ENCODE results near the gene HSP90B1. TPM values are rescaled to one million over a fixed set of nuclear protein-coding genes. Genes with fewer than 3 reads are reported as not detected.
A peak's percentile ranks its signal among the peaks of the same experiment; 100 is the strongest.

HSP90B1 gene
- total and polyA plus RNA-seq, 9 of the 15 experiments (the other 6 are each of a cell fraction or from before 2014, with no cell fraction given) = 196 to 719 (median 557) TPM

DNA sequence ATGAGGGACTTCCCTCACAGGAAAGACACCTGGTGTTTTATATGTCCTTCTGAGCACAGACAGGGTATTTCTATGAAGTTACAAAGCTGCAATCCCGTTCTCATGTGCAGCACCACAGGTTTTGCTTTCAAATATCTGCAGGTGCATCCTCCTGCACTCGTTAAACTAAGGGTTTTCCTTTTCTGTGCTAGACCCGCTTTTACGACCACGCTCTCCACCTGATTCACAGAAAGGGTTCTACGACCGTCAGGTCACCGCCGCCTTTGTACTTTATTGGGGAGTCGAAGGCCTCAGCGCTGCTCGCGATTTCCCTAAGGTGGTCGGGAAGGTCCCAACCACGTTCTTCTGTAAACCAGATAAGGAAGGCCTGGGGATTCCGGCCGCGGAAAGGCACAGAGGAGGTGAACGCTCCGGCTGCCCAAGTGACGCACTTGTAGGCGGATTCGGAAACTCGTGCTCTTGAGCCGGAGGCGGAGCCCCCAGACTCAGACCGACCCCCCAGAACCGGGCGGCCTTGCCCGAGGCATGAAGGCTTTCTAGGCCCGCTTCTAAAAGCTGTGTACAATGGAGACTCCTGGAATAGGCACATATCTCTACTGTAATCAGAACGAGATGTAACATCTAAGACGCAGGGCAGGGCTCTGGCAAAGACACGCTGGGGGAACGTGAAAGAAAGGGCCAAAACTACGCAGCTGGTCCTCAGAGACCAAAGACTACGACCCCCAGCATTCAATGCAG, 995 bp upstream of the HSP90B1 start (continued):
- TF ChIP-seq, protein P1, sequence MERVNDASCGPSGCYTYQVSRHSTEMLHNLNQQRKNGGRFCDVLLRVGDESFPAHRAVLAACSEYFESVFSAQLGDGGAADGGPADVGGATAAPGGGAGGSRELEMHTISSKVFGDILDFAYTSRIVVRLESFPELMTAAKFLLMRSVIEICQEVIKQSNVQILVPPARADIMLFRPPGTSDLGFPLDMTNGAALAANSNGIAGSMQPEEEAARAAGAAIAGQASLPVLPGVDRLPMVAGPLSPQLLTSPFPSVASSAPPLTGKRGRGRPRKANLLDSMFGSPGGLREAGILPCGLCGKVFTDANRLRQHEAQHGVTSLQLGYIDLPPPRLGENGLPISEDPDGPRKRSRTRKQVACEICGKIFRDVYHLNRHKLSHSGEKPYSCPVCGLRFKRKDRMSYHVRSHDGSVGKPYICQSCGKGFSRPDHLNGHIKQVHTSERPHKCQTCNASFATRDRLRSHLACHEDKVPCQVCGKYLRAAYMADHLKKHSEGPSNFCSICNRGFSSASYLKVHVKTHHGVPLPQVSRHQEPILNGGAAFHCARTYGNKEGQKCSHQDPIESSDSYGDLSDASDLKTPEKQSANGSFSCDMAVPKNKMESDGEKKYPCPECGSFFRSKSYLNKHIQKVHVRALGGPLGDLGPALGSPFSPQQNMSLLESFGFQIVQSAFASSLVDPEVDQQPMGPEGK (CRISPR knock-in tag; IDR thresholded peaks at IDR 0.05; ENCODE audit: borderline replicate concordance) = no peak
- TF ChIP-seq CBX5 (IDR thresholded peaks at IDR 0.05; ENCODE audit: borderline replicate concordance, low read depth) (no peak), ZNF507 (tag; conservative IDR thresholded peaks at IDR 0.05) (no peak), TAF9B (IDR thresholded peaks at IDR 0.05; ENCODE audit: partially characterized antibody) (peak; percentile 19)

DNA sequence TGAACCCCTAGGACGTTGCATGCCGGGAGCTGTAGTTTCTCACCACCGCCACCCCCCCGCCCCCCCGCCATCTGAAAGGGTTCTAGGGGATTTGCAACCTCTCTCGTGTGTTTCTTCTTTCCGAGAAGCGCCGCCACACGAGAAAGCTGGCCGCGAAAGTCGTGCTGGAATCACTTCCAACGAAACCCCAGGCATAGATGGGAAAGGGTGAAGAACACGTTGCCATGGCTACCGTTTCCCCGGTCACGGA, 501 bp upstream of the HSP90B1 start:
- Histone ChIP-seq H3K27me3 (ENCODE audit: control insufficient read depth in 2 of 2, insufficient read depth in 2 of 2, low read length in 2 of 2) (no peaks in the 10 kb centered on the region), H3K9me1 (ENCODE audit: control insufficient read depth, insufficient read depth, low read length) (no peaks in the 10 kb centered on the region), H2AFZ (ENCODE audit: low read depth, low read length) (peak overlapping the region; percentile 96), H3K4me2 (ENCODE audit: insufficient read depth, low read length) (peak overlapping the region; percentile 95), H3K9me3 (replicated peaks; ENCODE audit: control insufficient read depth, insufficient read depth, low read depth, low read length) (no peaks in the 10 kb centered on the region), H3K4me3 (peak overlapping the region; percentile 54), H3K79me2 (ENCODE audit: control insufficient read depth, insufficient read depth, low read length) (peaks cover 44% of the 10 kb centered on the region), H3K4me1 (replicated peaks in 1 of 2; ENCODE audit: control insufficient read depth in 2 of 2, insufficient read depth in 2 of 2, low read length in 2 of 2) (peaks cover 7 to 18% of the 10 kb centered on the region in 2 experiments), H3K9ac (ENCODE audit: insufficient read depth in 1 of 2, low read depth in 2 of 2, low read length in 2 of 2) (peak overlapping the region; percentile 81 to 91; a peak in 3 of 4 replicates), H3K27ac (ENCODE audit: extremely low read depth, low read depth, low read length) (peak overlapping the region; percentile 81), H4K20me1 (replicated peaks; ENCODE audit: control insufficient read depth, insufficient read depth, low read length) (peaks cover 19% of the 10 kb centered on the region), H3K36me3 (ENCODE audit: control insufficient read depth, insufficient read depth, low read length) (peaks cover 37% of the 10 kb centered on the region)
- in situ Hi-C loops (cut with MboI) = loop anchor here (5.0 kb wide), 1 partner anchor 102 kb away; no protein-coding TSS in a partner anchor
- ATAC-seq (no peak), FAIRE-seq (no peak), DNase-seq (ENCODE audit: extremely low read depth in 1 of 4, low spot score in 3 of 4) (no peak)
- CTCF ChIA-PET (ENCODE audit: low intra/inter-chr PET ratio) = no interaction called here
- no TSS peak for BruUV-seq (replicated peaks)
- POLR2A ChIA-PET = interaction anchor here (0.6 to 1.9 kb wide), 23 partner anchors 10 to 441 kb away, joined by 3 to 18 read pairs (median 5); partner anchors contain the start of gene TDG
- WGBS (ENCODE audit: insufficient coverage, low coverage, missing lambda C conversion rate) = 2% methylated on average over 12 of the region's 18 CpGs
- intact Hi-C loops (cut with micrococcal nuclease) = loop anchor here (1.0 kb wide), 1 partner anchor 28 kb away; a partner anchor contains a TSS
- TF ChIP-seq, protein P2, sequence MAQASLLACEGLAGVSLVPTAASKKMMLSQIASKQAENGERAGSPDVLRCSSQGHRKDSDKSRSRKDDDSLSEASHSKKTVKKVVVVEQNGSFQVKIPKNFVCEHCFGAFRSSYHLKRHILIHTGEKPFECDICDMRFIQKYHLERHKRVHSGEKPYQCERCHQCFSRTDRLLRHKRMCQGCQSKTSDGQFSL (CRISPR knock-in tag; IDR thresholded peaks at IDR 0.05) = no peak
- TF ChIP-seq, protein P2 (tag; IDR thresholded peaks at IDR 0.05) = peak in 1 of 2 experiments; percentile 16; a peak in 1 of 4 replicates
- TF ChIP-seq, protein P3, sequence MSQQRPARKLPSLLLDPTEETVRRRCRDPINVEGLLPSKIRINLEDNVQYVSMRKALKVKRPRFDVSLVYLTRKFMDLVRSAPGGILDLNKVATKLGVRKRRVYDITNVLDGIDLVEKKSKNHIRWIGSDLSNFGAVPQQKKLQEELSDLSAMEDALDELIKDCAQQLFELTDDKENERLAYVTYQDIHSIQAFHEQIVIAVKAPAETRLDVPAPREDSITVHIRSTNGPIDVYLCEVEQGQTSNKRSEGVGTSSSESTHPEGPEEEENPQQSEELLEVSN (IDR thresholded peaks at IDR 0.05; ENCODE audit: borderline replicate concordance in 1 of 2, extremely low read depth in 1 of 2, insufficient read depth in 1 of 2, insufficient read length in 1 of 2, low read depth in 1 of 2, low read length in 1 of 2, poor library complexity in 1 of 2, severe bottlenecking in 1 of 2) = no peak
- TF ChIP-seq BHLHE40 (IDR thresholded peaks at IDR 0.05; ENCODE audit: low read length) = no peak
- TF ChIP-seq, protein P4, sequence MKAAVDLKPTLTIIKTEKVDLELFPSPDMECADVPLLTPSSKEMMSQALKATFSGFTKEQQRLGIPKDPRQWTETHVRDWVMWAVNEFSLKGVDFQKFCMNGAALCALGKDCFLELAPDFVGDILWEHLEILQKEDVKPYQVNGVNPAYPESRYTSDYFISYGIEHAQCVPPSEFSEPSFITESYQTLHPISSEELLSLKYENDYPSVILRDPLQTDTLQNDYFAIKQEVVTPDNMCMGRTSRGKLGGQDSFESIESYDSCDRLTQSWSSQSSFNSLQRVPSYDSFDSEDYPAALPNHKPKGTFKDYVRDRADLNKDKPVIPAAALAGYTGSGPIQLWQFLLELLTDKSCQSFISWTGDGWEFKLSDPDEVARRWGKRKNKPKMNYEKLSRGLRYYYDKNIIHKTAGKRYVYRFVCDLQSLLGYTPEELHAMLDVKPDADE (conservative IDR thresholded peaks at IDR 0.05; ENCODE audit: control insufficient read depth, low read depth, low read length) = peak; percentile 6; the same call in 1 of the 2 replicates
- peak; percentile 70 for TF ChIP-seq ZNF143 (CRISPR knock-in tag; IDR thresholded peaks at IDR 0.05)
- TF ChIP-seq XRCC5 (IDR thresholded peaks at IDR 0.05; ENCODE audit: low read depth, low read length) = 0 out of 2 replicates have a peak, but pooled peaks have one; percentile 19
- peak in 1 of 2 experiments; percentile 98; a peak in 2 of 4 replicates for TF ChIP-seq CSDE1 (IDR thresholded peaks at IDR 0.05)

Measured in K562 (cell line).